ENCODE results near the gene S100A8. TPM values are rescaled to one million over a fixed set of nuclear protein-coding genes. Genes with fewer than 3 reads are reported as not detected.

S100A8 gene
- total RNA-seq, 1 donor from 2014 or later = not detected

- Histone ChIP-seq H4K20me1 (ENCODE audit: low read depth) (no peaks in the 10 kb centered on the region), H3K27ac (no peak overlapping the region), H3K4me1 (no peaks in the 10 kb centered on the region), H3K36me3 (no peaks in the 10 kb centered on the region), H3F3A (ENCODE audit: low read depth) (no peaks in the 10 kb centered on the region), H3K4me2 (no peak overlapping the region), H3K9me3 (ENCODE audit: low read depth) (no peaks in the 10 kb centered on the region), H3K79me2 (ENCODE audit: low read depth) (no peaks in the 10 kb centered on the region), H3K27me3 (no peaks in the 10 kb centered on the region), H3K4me3 (no peak overlapping the region), H2AFZ (replicated peaks) (no peak overlapping the region), H3K9ac (no peak overlapping the region)
- Mint-ChIP-seq H3K4me3 (no peak overlapping the region), H3K4me1 (no peaks in the 10 kb centered on the region), H3K36me3 (no peaks in the 10 kb centered on the region), H3K9me3 (no peaks in the 10 kb centered on the region), H3K27ac (no peak overlapping the region), H3K27me3 (ENCODE audit: insufficient read depth, low read depth) (peaks cover 6% of the 10 kb centered on the region)
- TF ChIP-seq EZH2phosphoT487 (IDR thresholded peaks at IDR 0.05) = no peak
- TF ChIP-seq CTCF (IDR thresholded peaks at IDR 0.05) = no peak
- TF ChIP-seq EZH2 (IDR thresholded peaks at IDR 0.05) = no peak
- DNase-seq (ENCODE audit: low spot score) = no peak
Observed at GRCh38 chr1:153344718-153345025, 46.2 kb downstream of the S100A8 start.

- H4K20me1 ChIP-seq (ENCODE audit: low read depth) = no peaks in the 10 kb centered on the region
- Mint-ChIP-seq H3K27ac (no peak overlapping the region), H3K4me3 (no peak overlapping the region), H3K9me3 (no peaks in the 10 kb centered on the region), H3K27me3 (ENCODE audit: insufficient read depth, low read depth) (peaks cover 5% of the 10 kb centered on the region), H3K36me3 (no peaks in the 10 kb centered on the region), H3K4me1 (no peaks in the 10 kb centered on the region)
- no peaks in the 10 kb centered on the region for H3K9me3 ChIP-seq (ENCODE audit: low read depth)
- H3K4me3 ChIP-seq = no peak overlapping the region
- H3K36me3 ChIP-seq = no peaks in the 10 kb centered on the region
- no peak overlapping the region for H3K9ac ChIP-seq
- no peak overlapping the region for H2AFZ ChIP-seq (replicated peaks)
- no peaks in the 10 kb centered on the region for H3K4me1 ChIP-seq
- DNase-seq (ENCODE audit: low spot score) = no peak
- no peaks in the 10 kb centered on the region for H3K27me3 ChIP-seq
- TF ChIP-seq EZH2phosphoT487 (IDR thresholded peaks at IDR 0.05) (no peak), EZH2 (IDR thresholded peaks at IDR 0.05) (no peak), CTCF (IDR thresholded peaks at IDR 0.05) (no peak)
- no peak overlapping the region for H3K27ac ChIP-seq
- no peak overlapping the region for H3K4me2 ChIP-seq
- H3F3A ChIP-seq (ENCODE audit: low read depth) = no peaks in the 10 kb centered on the region
- H3K79me2 ChIP-seq (ENCODE audit: low read depth) = no peaks in the 10 kb centered on the region
Observed at GRCh38 chr1:153343811-153344717, 46.8 kb downstream of the S100A8 start.

DNA sequence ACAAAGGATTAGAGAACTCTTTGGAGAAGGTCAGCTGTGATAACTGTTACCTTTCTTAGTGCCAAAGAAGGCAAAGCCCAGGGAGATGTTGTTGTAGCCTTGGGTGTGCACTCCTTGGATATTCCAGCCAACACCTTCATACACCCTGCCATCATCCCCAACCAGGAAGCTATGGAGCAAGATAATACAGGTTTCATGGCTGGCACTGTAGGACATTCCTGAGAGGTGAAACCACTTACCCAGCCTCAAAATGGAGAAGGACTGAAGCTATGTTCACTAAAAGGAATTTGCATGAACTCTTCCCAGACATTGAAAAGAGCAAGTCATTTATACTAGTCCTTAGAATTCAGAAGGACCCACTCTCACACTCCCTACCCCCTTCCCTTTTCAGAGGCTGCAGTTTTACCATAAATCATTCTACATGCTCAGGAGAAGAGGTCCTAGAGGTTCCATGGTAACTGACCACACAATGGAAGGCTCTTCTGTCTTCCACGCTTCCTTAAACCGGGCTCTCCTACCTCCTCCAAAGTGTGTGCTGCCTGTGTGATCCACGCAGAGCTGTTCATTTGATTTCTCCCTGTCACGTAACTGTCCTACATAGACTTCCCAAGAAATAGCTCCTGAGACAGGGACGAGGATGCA, 47.7 kb downstream of the S100A8 start:
- Mint-ChIP-seq H3K9me3 (no peaks in the 10 kb centered on the region), H3K27me3 (ENCODE audit: insufficient read depth, low read depth) (peaks cover 5% of the 10 kb centered on the region), H3K27ac (no peak overlapping the region), H3K36me3 (no peaks in the 10 kb centered on the region), H3K4me3 (no peak overlapping the region), H3K4me1 (no peaks in the 10 kb centered on the region)
- H3F3A ChIP-seq (ENCODE audit: low read depth) = no peaks in the 10 kb centered on the region
- no peak overlapping the region for H3K4me3 ChIP-seq
- no peaks in the 10 kb centered on the region for H3K9me3 ChIP-seq (ENCODE audit: low read depth)
- no peaks in the 10 kb centered on the region for H4K20me1 ChIP-seq (ENCODE audit: low read depth)
- H3K27me3 ChIP-seq = no peaks in the 10 kb centered on the region
- DNase-seq (ENCODE audit: low spot score) = no peak
- H3K79me2 ChIP-seq (ENCODE audit: low read depth) = no peaks in the 10 kb centered on the region
- no peak for TF ChIP-seq CTCF (IDR thresholded peaks at IDR 0.05)
- no peak for TF ChIP-seq EZH2 (IDR thresholded peaks at IDR 0.05)
- no peak for TF ChIP-seq EZH2phosphoT487 (IDR thresholded peaks at IDR 0.05)
- H3K27ac ChIP-seq = no peak overlapping the region
- H3K36me3 ChIP-seq = no peaks in the 10 kb centered on the region
- no peak overlapping the region for H3K9ac ChIP-seq
- H3K4me1 ChIP-seq = no peaks in the 10 kb centered on the region
- no peak overlapping the region for H2AFZ ChIP-seq (replicated peaks)
- no peak overlapping the region for H3K4me2 ChIP-seq
